Activated CD4-positive, alpha-beta T cell treated with anti-CD3 and anti-CD28 coated beads, Interleukin-2, amount 10 ng/mL, durations not matched to agents 24 days and 14 days (primary cell): ENCODE results near the gene ZIC1. TPM values are rescaled to one million over a fixed set of nuclear protein-coding genes. Genes with fewer than 3 reads are reported as not detected.

Experiments
- DNase-seq: peaks from one replicate; pipeline ENCODE4 v3.0.0; 2022
- H3K27ac Mint-ChIP-seq: one replicate; pipeline ENCODE4 v1.8.0; 2022; ENCODE audit warnings: mild to moderate bottlenecking, mixed read lengths
- H3K27me3 Mint-ChIP-seq: one replicate; pipeline ENCODE4 v1.8.0; 2022; ENCODE audit warnings: mixed read lengths
- H3K36me3 Mint-ChIP-seq: one replicate; pipeline ENCODE4 v1.8.0; 2022; ENCODE audit warnings: low read depth, mild to moderate bottlenecking, mixed read lengths
- H3K4me1 Mint-ChIP-seq: one replicate; pipeline ENCODE4 v1.8.0; 2021; ENCODE audit warnings: mixed read lengths
- H3K4me3 Mint-ChIP-seq: one replicate; pipeline ENCODE4 v1.8.0; 2022; ENCODE audit warnings: mild to moderate bottlenecking, moderate library complexity, mixed read lengths
- H3K9me3 Mint-ChIP-seq: one replicate; pipeline ENCODE4 v1.8.0; 2021; ENCODE audit warnings: mixed read lengths
- intact Hi-C: fragments of 100-400 bp; cut with micrococcal nuclease; formaldehyde crosslinking; loops from one replicate; pipeline ENCODE4 v1.15.1; 2023
- total RNA-seq: library from RNA; stranded (reverse); gene quantifications from 2 replicates; pipeline ENCODE4 v1.2.3, GENCODE V29; 2022

Gene ZIC1
- total RNA-seq, 1 donor from 2014 or later, result not detected

GRCh38 chr3:147413686-147414389 lies 4.7 kb downstream of the ZIC1 start:
- Mint-ChIP-seq H3K4me3 (peak overlapping the region; percentile 65), H3K4me1 (peaks cover 13% of the 10 kb centered on the region), H3K27me3 (peaks cover 67% of the 10 kb centered on the region), H3K36me3 (peaks cover 16% of the 10 kb centered on the region), H3K9me3 (peaks cover 19% of the 10 kb centered on the region), H3K27ac (peak overlapping the region; percentile 79)
- intact Hi-C loops, result loop anchor here (1.0 to 2.0 kb wide), 3 partner anchors 7 to 53 kb away; no protein-coding TSS in a partner anchor
- DNase-seq, result no peak

DNA sequence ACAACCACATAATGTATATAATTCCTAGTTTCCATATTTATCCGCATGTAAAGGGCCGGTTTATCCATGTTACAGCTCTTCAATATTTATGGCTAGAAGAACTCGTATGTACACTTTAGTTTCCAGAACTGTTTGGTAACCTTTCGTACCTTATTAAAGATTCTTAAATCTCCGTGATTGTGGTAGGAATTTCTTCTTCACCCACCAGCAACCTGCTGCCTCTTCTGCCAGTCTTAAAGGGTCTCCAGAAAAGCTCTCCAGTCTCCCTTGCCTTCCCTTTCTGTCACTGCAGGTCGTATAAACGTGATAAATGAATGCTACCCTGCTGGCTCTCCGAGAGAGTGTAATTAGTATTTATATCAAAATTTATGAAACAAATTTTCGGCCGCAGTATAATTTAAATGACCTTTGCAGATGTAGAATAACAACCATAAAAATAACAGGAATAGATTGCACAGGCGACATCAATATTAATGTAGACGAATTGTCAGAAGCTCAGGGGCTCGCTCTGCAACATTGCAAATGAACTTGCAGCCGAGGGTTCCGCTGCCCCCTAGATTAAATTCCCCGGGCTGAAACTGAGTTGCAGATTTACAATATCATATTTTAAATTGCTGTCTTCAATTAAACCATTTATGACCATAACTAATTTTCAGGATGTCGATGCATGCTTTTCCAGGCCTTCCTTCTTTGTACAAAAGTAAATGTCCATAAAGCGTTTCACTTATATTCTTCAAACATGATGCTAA lies 5.4 kb downstream of the ZIC1 start:
- Mint-ChIP-seq H3K27ac (no peak overlapping the region), H3K9me3 (peaks cover 20% of the 10 kb centered on the region), H3K4me1 (peaks cover 13% of the 10 kb centered on the region), H3K36me3 (peaks cover 15% of the 10 kb centered on the region), H3K4me3 (no peak overlapping the region), H3K27me3 (peaks cover 63% of the 10 kb centered on the region)
- intact Hi-C loops, result loop anchor here (5.0 kb wide), 1 partner anchor 37 kb away; no protein-coding TSS in a partner anchor
- no peak for DNase-seq

GRCh38 chr3:147415286-147415685 lies 6.1 kb downstream of the ZIC1 start:
- DNase-seq, result no peak
- Mint-ChIP-seq H3K9me3 (peaks cover 26% of the 10 kb centered on the region), H3K27ac (no peak overlapping the region), H3K4me3 (no peak overlapping the region), H3K27me3 (peaks cover 70% of the 10 kb centered on the region), H3K36me3 (peaks cover 15% of the 10 kb centered on the region), H3K4me1 (peaks cover 13% of the 10 kb centered on the region)
- intact Hi-C loops, result loop anchor here (5.0 kb wide), 1 partner anchor 38 kb away; no protein-coding TSS in a partner anchor

- peaks cover 14% of the 10 kb centered on the region for H3K36me3 Mint-ChIP-seq
- peaks cover 69% of the 10 kb centered on the region for H3K27me3 Mint-ChIP-seq
- DNase-seq, result no peak
Observed at GRCh38 chr3:147415874-147416273, 6.7 kb downstream of the ZIC1 start.

DNA sequence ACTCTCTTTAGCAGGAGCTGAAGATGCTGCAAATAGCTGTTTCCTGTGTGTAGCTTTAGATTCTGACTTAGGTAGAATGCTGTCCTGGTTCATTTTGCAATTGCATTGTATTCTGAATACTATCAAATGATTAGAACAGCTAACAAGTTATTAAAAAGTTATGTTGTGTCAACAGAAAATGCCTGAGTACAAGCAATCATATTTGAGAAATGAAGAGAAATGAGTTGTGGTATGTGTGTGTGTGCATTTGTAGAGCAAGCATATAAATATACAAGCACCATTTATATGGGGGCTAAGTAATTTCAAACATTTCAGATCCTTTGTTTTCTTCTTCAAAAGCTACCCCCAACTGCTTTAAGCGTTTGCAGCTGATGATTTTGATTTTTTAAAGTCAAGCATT lies 7.8 kb downstream of the ZIC1 start:
- Mint-ChIP-seq H3K27ac (no peak overlapping the region), H3K4me1 (peaks cover 5% of the 10 kb centered on the region), H3K4me3 (no peak overlapping the region), H3K36me3 (peaks cover 6% of the 10 kb centered on the region), H3K9me3 (peaks cover 19% of the 10 kb centered on the region), H3K27me3 (peaks cover 65% of the 10 kb centered on the region)
- intact Hi-C loops, result loop anchor here (5.0 kb wide), 1 partner anchor 40 kb away; no protein-coding TSS in a partner anchor
- no peak for DNase-seq

More at GRCh38 chr3:147415874-147416273, 6.7 kb downstream of the ZIC1 start:
- Mint-ChIP-seq H3K9me3 (peaks cover 26% of the 10 kb centered on the region), H3K4me1 (peaks cover 12% of the 10 kb centered on the region), H3K4me3 (no peak overlapping the region), H3K27ac (no peak overlapping the region)
- intact Hi-C loops, result loop anchor here (5.0 kb wide), 1 partner anchor 39 kb away; no protein-coding TSS in a partner anchor

GRCh38 chr3:147417551-147418295 lies 8.6 kb downstream of the ZIC1 start:
- Mint-ChIP-seq H3K4me1 (peaks cover 4% of the 10 kb centered on the region), H3K9me3 (peaks cover 20% of the 10 kb centered on the region), H3K36me3 (peaks cover 3% of the 10 kb centered on the region), H3K27me3 (peaks cover 68% of the 10 kb centered on the region), H3K4me3 (no peak overlapping the region), H3K27ac (no peak overlapping the region)
- intact Hi-C loops, result loop anchor here (5.0 kb wide), 1 partner anchor 40 kb away; no protein-coding TSS in a partner anchor
- no peak for DNase-seq

DNA sequence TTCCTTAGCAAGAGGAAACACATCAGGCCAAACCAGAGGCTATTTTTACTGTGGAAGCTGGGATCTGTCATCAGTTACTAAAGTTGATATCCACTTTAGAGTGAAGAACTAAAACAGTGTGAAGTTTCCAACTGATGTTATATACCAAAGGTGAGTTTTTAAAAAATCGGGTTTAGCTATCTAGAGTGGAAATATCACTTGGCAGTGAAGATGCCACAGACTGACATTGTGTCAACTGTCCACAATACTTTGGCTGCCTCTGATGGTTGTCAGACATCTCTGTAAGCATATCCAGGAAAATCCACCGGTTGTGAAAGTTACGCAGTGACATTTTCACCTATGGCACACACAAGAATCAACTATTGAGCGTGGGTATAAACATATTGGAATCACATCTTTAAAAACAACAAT lies 9.2 kb downstream of the ZIC1 start:
- no peak for DNase-seq
- intact Hi-C loops, result loop anchor here (5.0 kb wide), 1 partner anchor 41 kb away; no protein-coding TSS in a partner anchor

DNA sequence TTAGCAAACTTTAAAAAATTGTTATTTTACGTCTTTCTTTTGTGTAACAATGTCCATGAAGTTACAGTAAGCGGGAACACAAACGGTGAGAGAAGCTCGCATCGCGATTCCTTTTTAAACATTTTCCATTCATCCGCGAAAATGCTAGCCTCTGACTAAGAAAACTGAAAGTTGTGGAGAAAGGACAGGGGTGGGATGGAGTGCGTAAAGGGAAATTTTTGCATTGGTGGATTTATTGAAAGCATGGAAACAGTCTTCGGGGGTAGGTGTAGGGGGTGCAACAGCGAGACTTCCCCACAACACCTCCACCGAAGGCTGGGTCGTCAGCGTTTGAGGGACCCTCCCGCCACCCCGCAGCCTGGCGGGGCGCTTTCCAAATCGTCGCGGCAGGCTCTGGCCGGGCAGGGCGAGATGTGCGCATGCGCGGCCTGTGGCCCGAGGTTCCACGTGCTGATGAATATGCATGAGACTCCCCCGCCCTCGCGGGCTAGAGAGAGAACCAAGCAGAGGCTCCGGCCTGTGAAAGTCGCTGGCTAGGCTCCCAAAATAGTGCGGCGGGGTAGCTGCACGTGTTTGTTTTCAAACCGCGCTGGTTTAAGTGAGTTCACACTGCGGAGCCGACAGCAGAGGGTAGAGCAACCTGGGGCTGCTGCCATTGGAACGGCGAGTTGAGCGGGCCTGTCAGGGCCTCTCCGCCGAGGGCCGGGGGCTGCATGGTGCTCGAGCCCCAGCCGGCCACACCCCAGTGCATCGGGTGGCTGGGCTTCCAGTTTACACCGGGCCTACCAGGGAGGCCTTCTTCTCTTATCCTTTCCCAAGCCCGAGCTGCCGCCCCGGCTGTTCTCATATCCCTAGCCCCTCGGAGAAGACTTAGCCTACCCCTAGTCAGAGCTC lies 9.9 kb downstream of the ZIC1 start:
- H3K27ac Mint-ChIP-seq, result no peak overlapping the region
- intact Hi-C loops, result loop anchor here (5.0 kb wide), 1 partner anchor 42 kb away; no protein-coding TSS in a partner anchor
- no peaks in the 10 kb centered on the region for H3K4me1 Mint-ChIP-seq
- peaks cover 21% of the 10 kb centered on the region for H3K9me3 Mint-ChIP-seq
- no peaks in the 10 kb centered on the region for H3K36me3 Mint-ChIP-seq
- peaks cover 71% of the 10 kb centered on the region for H3K27me3 Mint-ChIP-seq
- no peak for DNase-seq
- no peak overlapping the region for H3K4me3 Mint-ChIP-seq

More for the DNA sequence above, 9.2 kb downstream of the ZIC1 start:
- Mint-ChIP-seq H3K4me3 (no peak overlapping the region), H3K9me3 (peaks cover 18% of the 10 kb centered on the region), H3K36me3 (peaks cover 1% of the 10 kb centered on the region), H3K4me1 (peaks cover 1% of the 10 kb centered on the region), H3K27ac (no peak overlapping the region), H3K27me3 (peaks cover 69% of the 10 kb centered on the region)

- peaks cover 21% of the 10 kb centered on the region for H3K9me3 Mint-ChIP-seq
- intact Hi-C loops, result loop anchor here (5.0 kb wide), 2 partner anchors 33 to 43 kb away; no protein-coding TSS in a partner anchor
- H3K4me3 Mint-ChIP-seq, result no peak overlapping the region
- H3K4me1 Mint-ChIP-seq, result no peaks in the 10 kb centered on the region
- H3K27ac Mint-ChIP-seq, result no peak overlapping the region
- peaks cover 67% of the 10 kb centered on the region for H3K27me3 Mint-ChIP-seq
- no peaks in the 10 kb centered on the region for H3K36me3 Mint-ChIP-seq
- no peak for DNase-seq
Observed at GRCh38 chr3:147419781-147420224, 10.6 kb downstream of the ZIC1 start.

DNA sequence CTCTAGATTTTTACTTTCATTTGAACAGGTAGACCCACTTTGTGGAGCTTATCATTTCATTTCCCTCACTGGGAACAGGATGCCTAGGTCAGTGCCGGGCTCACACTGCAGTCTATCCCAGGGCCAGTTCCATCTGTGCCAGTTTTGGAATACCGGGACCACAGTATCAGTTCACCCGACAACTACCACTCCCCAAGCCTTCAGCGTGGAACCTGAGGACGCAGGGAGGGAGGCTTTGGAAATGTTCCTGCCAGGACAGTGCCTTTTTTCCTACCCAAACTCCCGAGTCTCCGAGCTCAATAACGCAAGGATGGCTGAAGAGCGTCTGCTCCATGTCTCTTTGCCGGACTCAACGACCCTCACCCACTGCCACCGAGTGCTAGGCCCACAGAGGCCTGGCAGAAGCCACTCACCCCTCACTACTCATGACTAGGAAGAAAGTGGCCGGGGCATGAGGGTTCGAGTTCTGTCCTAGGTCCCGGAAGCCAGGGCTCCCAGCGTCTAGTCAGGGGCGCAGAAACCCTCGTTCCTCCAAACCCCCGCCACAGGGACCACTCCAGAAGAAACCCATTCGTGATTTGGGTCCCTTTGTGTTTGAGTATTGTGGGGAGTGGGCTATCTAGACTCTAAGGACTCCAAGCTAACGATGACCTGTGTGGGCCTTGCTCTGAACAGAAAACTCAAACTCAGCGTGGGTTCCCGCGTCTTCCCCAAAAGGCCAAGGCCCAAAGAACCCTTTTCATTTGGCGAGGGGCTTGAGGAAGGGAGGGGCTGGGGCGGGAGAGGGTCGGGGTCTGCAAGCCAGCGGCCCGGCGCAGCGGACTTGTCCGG lies 11.4 kb downstream of the ZIC1 start:
- Mint-ChIP-seq H3K4me3 (no peak overlapping the region), H3K27me3 (peaks cover 64% of the 10 kb centered on the region), H3K27ac (no peak overlapping the region), H3K4me1 (no peaks in the 10 kb centered on the region), H3K36me3 (no peaks in the 10 kb centered on the region), H3K9me3 (peaks cover 21% of the 10 kb centered on the region)
- intact Hi-C loops, result loop anchor here (1.0 to 5.0 kb wide), 2 partner anchors 7 to 33 kb away; no protein-coding TSS in a partner anchor
- no peak for DNase-seq

- intact Hi-C loops, result loop anchor here (1.0 to 5.0 kb wide), 2 partner anchors 8 to 34 kb away; no protein-coding TSS in a partner anchor
- H3K36me3 Mint-ChIP-seq, result no peaks in the 10 kb centered on the region
- no peak overlapping the region for H3K27ac Mint-ChIP-seq
- no peaks in the 10 kb centered on the region for H3K4me1 Mint-ChIP-seq
- H3K4me3 Mint-ChIP-seq, result no peak overlapping the region
- peaks cover 62% of the 10 kb centered on the region for H3K27me3 Mint-ChIP-seq
- DNase-seq, result no peak
- H3K9me3 Mint-ChIP-seq, result peaks cover 21% of the 10 kb centered on the region
Observed at GRCh38 chr3:147421184-147421912, 12.2 kb downstream of the ZIC1 start.
